Body of pancreas (tissue), 4 donors: ENCODE measurements around the gene HOXA10.

Source experiments
- POLR2A ChIP-seq, 3 donors: fragments of 450-650 bp; IDR thresholded peaks; one replicate each; pipeline ENCODE4 v1.6.1; 2016; ENCODE audit warnings: antibody characterized with exemption in 3 of 3, mild to moderate bottlenecking in 2 of 3
- TF ChIP-seq, protein P1 (sequence below), 7 experiments: fragments of 450-650 bp in 4 of 7; fragments of 200-600 bp in 3 of 7; sonication (generic) in 3 of 7; IDR thresholded peaks; one replicate each; pipeline ENCODE4 v1.5.1; 2016 to 2019; ENCODE audit warnings: antibody characterized with exemption in 7 of 7

DNA sequence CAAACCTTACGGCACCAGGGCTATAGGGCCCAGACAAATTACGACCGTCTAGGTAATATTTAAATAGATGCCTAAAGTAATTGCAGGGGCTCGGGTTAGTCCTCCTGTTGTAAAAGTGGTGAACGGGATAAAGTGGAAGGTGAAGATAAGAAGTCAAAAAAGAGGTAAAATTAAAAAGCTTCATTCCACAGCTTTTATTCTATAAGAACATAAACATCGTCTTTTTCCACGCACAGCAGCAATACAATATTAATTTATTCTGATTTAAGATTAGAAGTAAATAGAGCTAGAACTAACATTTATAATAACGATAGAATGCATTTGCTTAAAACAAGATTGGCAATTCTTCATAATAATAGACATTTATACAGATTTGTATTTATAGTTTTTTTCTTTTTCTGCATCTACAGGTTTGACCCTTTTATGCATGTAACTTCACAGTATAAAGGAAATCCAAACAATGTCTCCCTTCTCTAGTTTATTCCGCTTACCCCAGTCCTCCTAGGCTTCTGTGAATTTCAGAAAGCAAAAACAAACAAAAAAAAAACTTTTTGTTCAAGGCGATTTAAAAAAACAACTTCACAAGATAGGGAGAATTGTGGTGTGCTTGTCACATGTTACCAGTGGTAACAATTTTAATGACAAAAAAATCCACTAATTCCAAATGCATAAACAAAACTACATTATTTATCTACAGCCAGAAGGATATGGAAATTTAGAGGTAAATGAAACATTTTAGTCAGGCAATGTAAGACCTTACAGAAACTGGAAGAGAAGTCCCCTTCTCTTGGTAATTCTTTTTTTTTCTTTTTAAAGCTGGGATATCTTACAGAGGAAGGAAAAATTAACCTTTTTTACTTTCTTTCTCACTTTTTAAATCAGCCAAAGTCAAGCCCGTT, 3.4 kb downstream of the HOXA10 start:
- TF ChIP-seq, protein P1, sequence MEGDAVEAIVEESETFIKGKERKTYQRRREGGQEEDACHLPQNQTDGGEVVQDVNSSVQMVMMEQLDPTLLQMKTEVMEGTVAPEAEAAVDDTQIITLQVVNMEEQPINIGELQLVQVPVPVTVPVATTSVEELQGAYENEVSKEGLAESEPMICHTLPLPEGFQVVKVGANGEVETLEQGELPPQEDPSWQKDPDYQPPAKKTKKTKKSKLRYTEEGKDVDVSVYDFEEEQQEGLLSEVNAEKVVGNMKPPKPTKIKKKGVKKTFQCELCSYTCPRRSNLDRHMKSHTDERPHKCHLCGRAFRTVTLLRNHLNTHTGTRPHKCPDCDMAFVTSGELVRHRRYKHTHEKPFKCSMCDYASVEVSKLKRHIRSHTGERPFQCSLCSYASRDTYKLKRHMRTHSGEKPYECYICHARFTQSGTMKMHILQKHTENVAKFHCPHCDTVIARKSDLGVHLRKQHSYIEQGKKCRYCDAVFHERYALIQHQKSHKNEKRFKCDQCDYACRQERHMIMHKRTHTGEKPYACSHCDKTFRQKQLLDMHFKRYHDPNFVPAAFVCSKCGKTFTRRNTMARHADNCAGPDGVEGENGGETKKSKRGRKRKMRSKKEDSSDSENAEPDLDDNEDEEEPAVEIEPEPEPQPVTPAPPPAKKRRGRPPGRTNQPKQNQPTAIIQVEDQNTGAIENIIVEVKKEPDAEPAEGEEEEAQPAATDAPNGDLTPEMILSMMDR (IDR thresholded peaks at IDR 0.05), result no peak
- TF ChIP-seq POLR2A (IDR thresholded peaks at IDR 0.05), result no peak
